ENCODE measurements around the gene GH1.

DNA sequence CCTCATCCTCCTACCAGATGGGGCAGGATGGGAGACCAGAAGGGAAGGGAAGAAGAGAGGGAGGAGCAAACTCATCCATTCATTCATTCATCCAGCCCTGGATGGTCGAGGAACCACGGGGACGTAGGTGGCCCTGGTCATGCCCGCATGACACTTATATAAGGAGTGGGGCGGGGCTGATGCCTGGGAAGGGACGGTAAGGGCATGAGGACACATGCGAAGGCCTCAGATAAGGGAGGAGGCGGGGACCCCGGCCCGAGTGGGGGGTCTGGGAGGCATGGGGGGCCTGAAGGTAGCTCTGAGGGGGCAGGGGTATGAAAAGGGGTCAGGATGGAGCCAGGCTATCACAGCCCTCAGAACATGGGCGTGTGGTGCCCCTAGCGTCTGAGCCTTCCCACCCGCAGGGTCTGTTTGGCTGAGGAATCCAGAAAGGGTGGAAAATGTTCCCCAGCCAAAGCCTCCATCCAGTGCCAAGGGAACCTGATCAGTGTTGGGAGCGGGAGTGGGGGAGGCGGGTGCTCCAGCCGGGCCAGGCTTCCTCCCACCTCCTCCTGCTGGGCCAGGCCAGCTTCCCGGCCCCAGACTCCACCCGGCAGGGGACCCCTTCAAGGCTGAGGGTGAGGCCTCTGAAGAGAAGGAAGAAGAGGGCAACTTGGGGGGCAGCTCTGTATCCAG, 31.1 kb upstream of the GH1 start:
- TF ChIP-seq, protein P1, sequence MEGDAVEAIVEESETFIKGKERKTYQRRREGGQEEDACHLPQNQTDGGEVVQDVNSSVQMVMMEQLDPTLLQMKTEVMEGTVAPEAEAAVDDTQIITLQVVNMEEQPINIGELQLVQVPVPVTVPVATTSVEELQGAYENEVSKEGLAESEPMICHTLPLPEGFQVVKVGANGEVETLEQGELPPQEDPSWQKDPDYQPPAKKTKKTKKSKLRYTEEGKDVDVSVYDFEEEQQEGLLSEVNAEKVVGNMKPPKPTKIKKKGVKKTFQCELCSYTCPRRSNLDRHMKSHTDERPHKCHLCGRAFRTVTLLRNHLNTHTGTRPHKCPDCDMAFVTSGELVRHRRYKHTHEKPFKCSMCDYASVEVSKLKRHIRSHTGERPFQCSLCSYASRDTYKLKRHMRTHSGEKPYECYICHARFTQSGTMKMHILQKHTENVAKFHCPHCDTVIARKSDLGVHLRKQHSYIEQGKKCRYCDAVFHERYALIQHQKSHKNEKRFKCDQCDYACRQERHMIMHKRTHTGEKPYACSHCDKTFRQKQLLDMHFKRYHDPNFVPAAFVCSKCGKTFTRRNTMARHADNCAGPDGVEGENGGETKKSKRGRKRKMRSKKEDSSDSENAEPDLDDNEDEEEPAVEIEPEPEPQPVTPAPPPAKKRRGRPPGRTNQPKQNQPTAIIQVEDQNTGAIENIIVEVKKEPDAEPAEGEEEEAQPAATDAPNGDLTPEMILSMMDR (conservative IDR thresholded peaks at IDR 0.05; ENCODE audit: low read depth, low read length), result no peak
- TF ChIP-seq EZH2 (IDR thresholded peaks at IDR 0.05; ENCODE audit: borderline replicate concordance, low read depth, low read length, poor library complexity, severe bottlenecking), result no peak
